Esophagus squamous epithelium (tissue), 4 donors: Measurements from ENCODE around the gene MYO15B.

Experiments
- CTCF ChIP-seq, 6 experiments: fragments of 450-650 bp in 4 of 6; fragments of 200-600 bp in 2 of 6; sonication (generic) in 2 of 6; IDR thresholded peaks; one replicate each; pipeline ENCODE4 v1.5.1; 2016 to 2019; ENCODE audit warnings: antibody characterized with exemption in 6 of 6, mild to moderate bottlenecking in 4 of 6, moderate library complexity in 4 of 6
- POLR2A ChIP-seq, 4 donors: fragments of 450-650 bp; IDR thresholded peaks; one replicate each; pipeline ENCODE4 v1.6.1; 2017; ENCODE audit warnings: antibody characterized with exemption in 4 of 4, mild to moderate bottlenecking in 4 of 4, moderate library complexity in 3 of 4

GRCh38 chr17:75621489-75621888 lies 33.9 kb downstream of the MYO15B start:
- TF ChIP-seq CTCF (IDR thresholded peaks at IDR 0.05) = no peak
- no peak for TF ChIP-seq POLR2A (IDR thresholded peaks at IDR 0.05)
